GM12878 (cell line): ENCODE measurements around the gene HIVEP3. TPM values are rescaled to one million over a fixed set of nuclear protein-coding genes. Genes with fewer than 3 reads are reported as not detected.

Experiments used
- MAX ChIP-seq: IDR thresholded peaks from 2 replicates; pipeline ENCODE4 v1.6.1; 2012; ENCODE audit warnings: low read depth, low read length, improper control_type of control experiment
- NFYA ChIP-seq: IDR thresholded peaks from 2 replicates; pipeline ENCODE4 v1.6.1; 2011; ENCODE audit warnings: low read depth, mild to moderate bottlenecking, low read length, improper control_type of control experiment, borderline replicate concordance
- RB1 ChIP-seq: fragments of 450-650 bp; formaldehyde crosslinking; IDR thresholded peaks from 2 replicates; pipeline ENCODE4 v1.6.1; 2017; ENCODE audit warnings: mild to moderate bottlenecking, borderline replicate concordance
- RBBP5 ChIP-seq: fragments of 200-600 bp; sonication (generic); conservative IDR thresholded peaks from 2 replicates; pipeline ENCODE4 v1.6.1; 2016
- SIX5 ChIP-seq: IDR thresholded peaks from 2 replicates; pipeline ENCODE4 v1.6.1; 2011; ENCODE audit warnings: mild to moderate bottlenecking, low read depth, low read length, moderate library complexity; ENCODE audit not compliant: severe bottlenecking
- SRF ChIP-seq, 2 experiments: IDR thresholded peaks; 2 replicates each; pipeline ENCODE4 v1.6.1; 2011; ENCODE audit warnings: low read depth in 2 of 2, low read length in 2 of 2, mild to moderate bottlenecking in 1 of 2, moderate library complexity in 1 of 2
- polyA plus RNA-seq, 11 experiments: library from polyadenylated mRNA; depleted of rRNA in 4 of 11; unstranded in 6 of 11; stranded (reverse) in 5 of 11; fragments of >200 nt; fragmentation: Nextera tagmentation in 4 of 11; fragmentation: Illumina TruSeq in 1 of 11; extraction: Ambion mirVana in 4 of 11; extraction: Trizol in 1 of 11; gene quantifications; 1 replicate in 1 of 11; 2 replicates in 10 of 11; pipeline versions ENCODE4 v1.2.1 to v1.2.3, GENCODE V29; 2011 to 2016; ENCODE audit warnings: inconsistent platforms in 2 of 11, missing spikeins in 2 of 11, low read depth in 1 of 11
- total RNA-seq, 4 experiments: library from RNA; depleted of rRNA in 3 of 4; stranded (reverse); fragments of >200 nt in 3 of 4; fragmentation: Illumina TruSeq in 1 of 4; extraction: Trizol in 1 of 4; gene quantifications; 2 replicates each; pipeline versions ENCODE4 v1.2.1 to v1.2.3, GENCODE V29; 2013 to 2021
- TF ChIP-seq, protein P1 (sequence below): IDR thresholded peaks from 2 replicates; pipeline ENCODE4 v1.6.1; 2012; ENCODE audit warnings: improper control_type of control experiment, low read depth, low read length; ENCODE audit not compliant: insufficient replicate concordance
- TF ChIP-seq, protein P2 (sequence below): fragments of 450-650 bp; IDR thresholded peaks from 2 replicates; pipeline ENCODE4 v1.6.1; 2017; ENCODE audit warnings: borderline replicate concordance

The HIVEP3 gene
- total and polyA plus RNA-seq, 10 of the 15 experiments (the other 5 are each of a cell fraction or from before 2014, with no cell fraction given) = 1.8 to 13.6 (median 3.8) TPM

- TF ChIP-seq, protein P1, sequence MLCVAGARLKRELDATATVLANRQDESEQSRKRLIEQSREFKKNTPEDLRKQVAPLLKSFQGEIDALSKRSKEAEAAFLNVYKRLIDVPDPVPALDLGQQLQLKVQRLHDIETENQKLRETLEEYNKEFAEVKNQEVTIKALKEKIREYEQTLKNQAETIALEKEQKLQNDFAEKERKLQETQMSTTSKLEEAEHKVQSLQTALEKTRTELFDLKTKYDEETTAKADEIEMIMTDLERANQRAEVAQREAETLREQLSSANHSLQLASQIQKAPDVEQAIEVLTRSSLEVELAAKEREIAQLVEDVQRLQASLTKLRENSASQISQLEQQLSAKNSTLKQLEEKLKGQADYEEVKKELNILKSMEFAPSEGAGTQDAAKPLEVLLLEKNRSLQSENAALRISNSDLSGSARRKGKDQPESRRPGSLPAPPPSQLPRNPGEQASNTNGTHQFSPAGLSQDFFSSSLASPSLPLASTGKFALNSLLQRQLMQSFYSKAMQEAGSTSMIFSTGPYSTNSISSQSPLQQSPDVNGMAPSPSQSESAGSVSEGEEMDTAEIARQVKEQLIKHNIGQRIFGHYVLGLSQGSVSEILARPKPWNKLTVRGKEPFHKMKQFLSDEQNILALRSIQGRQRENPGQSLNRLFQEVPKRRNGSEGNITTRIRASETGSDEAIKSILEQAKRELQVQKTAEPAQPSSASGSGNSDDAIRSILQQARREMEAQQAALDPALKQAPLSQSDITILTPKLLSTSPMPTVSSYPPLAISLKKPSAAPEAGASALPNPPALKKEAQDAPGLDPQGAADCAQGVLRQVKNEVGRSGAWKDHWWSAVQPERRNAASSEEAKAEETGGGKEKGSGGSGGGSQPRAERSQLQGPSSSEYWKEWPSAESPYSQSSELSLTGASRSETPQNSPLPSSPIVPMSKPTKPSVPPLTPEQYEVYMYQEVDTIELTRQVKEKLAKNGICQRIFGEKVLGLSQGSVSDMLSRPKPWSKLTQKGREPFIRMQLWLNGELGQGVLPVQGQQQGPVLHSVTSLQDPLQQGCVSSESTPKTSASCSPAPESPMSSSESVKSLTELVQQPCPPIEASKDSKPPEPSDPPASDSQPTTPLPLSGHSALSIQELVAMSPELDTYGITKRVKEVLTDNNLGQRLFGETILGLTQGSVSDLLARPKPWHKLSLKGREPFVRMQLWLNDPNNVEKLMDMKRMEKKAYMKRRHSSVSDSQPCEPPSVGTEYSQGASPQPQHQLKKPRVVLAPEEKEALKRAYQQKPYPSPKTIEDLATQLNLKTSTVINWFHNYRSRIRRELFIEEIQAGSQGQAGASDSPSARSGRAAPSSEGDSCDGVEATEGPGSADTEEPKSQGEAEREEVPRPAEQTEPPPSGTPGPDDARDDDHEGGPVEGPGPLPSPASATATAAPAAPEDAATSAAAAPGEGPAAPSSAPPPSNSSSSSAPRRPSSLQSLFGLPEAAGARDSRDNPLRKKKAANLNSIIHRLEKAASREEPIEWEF = no peak
- TF ChIP-seq MAX (no peak), RBBP5 (no peak), NFYA (no peak), SIX5 (no peak), SRF (IDR thresholded peaks at IDR 0.05; ENCODE audit: low read depth in 2 of 2, low read length in 2 of 2) (no peak), RB1 (no peak)
- TF ChIP-seq, protein P2, sequence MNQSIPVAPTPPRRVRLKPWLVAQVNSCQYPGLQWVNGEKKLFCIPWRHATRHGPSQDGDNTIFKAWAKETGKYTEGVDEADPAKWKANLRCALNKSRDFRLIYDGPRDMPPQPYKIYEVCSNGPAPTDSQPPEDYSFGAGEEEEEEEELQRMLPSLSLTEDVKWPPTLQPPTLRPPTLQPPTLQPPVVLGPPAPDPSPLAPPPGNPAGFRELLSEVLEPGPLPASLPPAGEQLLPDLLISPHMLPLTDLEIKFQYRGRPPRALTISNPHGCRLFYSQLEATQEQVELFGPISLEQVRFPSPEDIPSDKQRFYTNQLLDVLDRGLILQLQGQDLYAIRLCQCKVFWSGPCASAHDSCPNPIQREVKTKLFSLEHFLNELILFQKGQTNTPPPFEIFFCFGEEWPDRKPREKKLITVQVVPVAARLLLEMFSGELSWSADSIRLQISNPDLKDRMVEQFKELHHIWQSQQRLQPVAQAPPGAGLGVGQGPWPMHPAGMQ = no peak
These were observed 218.9 kb downstream of the HIVEP3 start (continued) for GRCh38 chr1:41699861-41700248.
